Bronchial epithelial cell (primary cell): Measurements from ENCODE around the gene IP6K3. TPM values are rescaled to one million over a fixed set of nuclear protein-coding genes. Genes with fewer than 3 reads are reported as not detected.

Experiments
- DNase-seq: peaks from one replicate; pipeline ENCODE4 v3.0.0-alpha.2; 2010; ENCODE audit warnings: low read depth
- FAIRE-seq: peaks from 2 replicates; lab custom pipeline; 2011; peaks lifted over from hg19 to GRCh38; lab: Jason Lieb, UNC
- H3K27me3 ChIP-seq: 2 replicates; pipeline ENCODE4 v1.5.1; 2011; ENCODE audit warnings: low read length; ENCODE audit not compliant: control insufficient read depth, insufficient read depth
- H3K36me3 ChIP-seq: 2 replicates; pipeline ENCODE4 v1.5.1; 2011; ENCODE audit warnings: low read length; ENCODE audit not compliant: control insufficient read depth, insufficient read depth
- H3K4me3 ChIP-seq: 2 replicates; pipeline ENCODE4 v1.5.1; 2011; ENCODE audit warnings: mild to moderate bottlenecking, low read depth, low read length, control low read depth
- CTCF ChIP-seq: IDR thresholded peaks from 2 replicates; pipeline ENCODE4 v1.5.1; 2011; ENCODE audit warnings: mild to moderate bottlenecking, moderate library complexity, low read length, control low read depth, inconsistent platforms; ENCODE audit not compliant: insufficient read depth, severe bottlenecking
- total RNA-seq: library from RNA; depleted of rRNA; stranded (reverse); fragments of >200 nt; gene quantifications from 2 replicates; pipeline ENCODE4 v1.2.1, GENCODE V29; 2014

The IP6K3 gene
- under 0.01 and 0.13 TPM in 2 replicates for total RNA-seq

GRCh38 chr6:33746651-33747100, at the start of gene IP6K3:
TSS of gene IP6K3 (minus strand) at chr6:33746905. CDS start at chr6:33735476, 11,429 bp downstream.
- TF ChIP-seq CTCF: no peak
- H3K4me3 ChIP-seq: no peak within 1 kb of the TSS
- DNase-seq (no peak), FAIRE-seq (no peak)
- H3K36me3 ChIP-seq: no peaks in the 10 kb centered on the region
- H3K27me3 ChIP-seq: no peaks in the 10 kb centered on the region

- FAIRE-seq: no peak
- no peak for DNase-seq
- Histone ChIP-seq H3K27me3 (peaks cover 2% of the 10 kb centered on the region), H3K36me3 (no peaks in the 10 kb centered on the region), H3K4me3 (no peak overlapping the region)
- no peak for TF ChIP-seq CTCF
Measured at GRCh38 chr6:33794910-33795623, 48.4 kb upstream of the IP6K3 start.

DNA sequence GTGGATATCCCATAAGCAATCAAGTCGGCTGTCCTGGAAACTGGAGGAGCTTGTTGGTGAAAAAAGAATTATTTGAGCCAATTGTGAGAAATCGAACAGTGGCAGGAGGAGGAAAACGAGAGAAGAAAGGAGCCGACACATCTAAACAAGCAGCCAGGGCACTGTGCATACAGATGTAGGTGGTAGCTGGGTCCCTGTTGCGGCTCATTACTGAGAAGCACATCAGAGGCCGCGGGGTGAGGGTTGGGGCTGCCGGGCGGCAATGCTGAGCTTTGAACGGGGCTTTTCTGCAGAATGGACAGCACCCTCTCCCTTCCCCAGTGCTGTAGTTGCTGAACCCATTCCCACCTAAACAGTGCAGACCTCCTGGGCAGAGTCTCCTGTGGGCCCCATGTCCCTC, 46.3 kb upstream of the IP6K3 start:
- FAIRE-seq: no peak
- Histone ChIP-seq H3K27me3 (peaks cover 2% of the 10 kb centered on the region), H3K36me3 (peaks cover 1% of the 10 kb centered on the region), H3K4me3 (no peak overlapping the region)
- TF ChIP-seq CTCF: no peak
- no peak for DNase-seq

DNA sequence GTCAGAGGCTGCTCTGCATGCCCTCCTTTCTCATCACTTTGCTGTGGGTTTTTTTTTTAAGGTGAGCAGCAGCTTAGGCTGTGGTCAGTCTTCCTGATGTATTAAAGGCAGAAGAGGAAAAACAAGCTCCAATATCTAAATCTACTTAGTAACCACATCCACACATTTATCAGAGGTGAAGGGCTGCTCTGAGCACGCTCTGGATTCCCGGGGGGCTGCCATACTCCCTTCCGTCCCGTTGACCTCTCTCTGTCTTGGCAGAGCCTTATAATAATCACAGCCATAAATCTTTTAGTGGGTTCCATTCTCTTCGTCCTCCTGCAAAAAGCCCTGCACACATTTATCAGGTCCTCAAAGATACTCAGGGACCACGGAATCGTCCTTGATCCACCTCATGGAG, 44.9 kb upstream of the IP6K3 start:
- H3K36me3 ChIP-seq: peaks cover 1% of the 10 kb centered on the region
- no peak for DNase-seq
- no peak for TF ChIP-seq CTCF
- no peak for FAIRE-seq
- H3K27me3 ChIP-seq: peaks cover 2% of the 10 kb centered on the region
- no peak overlapping the region for H3K4me3 ChIP-seq

GRCh38 chr6:33790910-33791309, 44.2 kb upstream of the IP6K3 start:
- FAIRE-seq: no peak
- no peak overlapping the region for H3K4me3 ChIP-seq
- TF ChIP-seq CTCF: no peak
- H3K27me3 ChIP-seq: peaks cover 2% of the 10 kb centered on the region
- DNase-seq: no peak
- peaks cover 1% of the 10 kb centered on the region for H3K36me3 ChIP-seq
